Esophagus muscularis mucosa (tissue), 4 donors: ENCODE data around the gene UBAP2L. TPM values are rescaled to one million over a fixed set of nuclear protein-coding genes. Genes with fewer than 3 reads are reported as not detected.

Experiments
- DNase-seq: peaks from one replicate; pipeline ENCODE4 v3.0.0-alpha.2; 2017; ENCODE audit errors: extremely low spot score
- H3K27ac ChIP-seq, 4 donors: fragments of 200-600 bp; sonication (generic); replicated peaks in 1 of 4; 1 replicate in 3 of 4; 2 replicates in 1 of 4; pipeline ENCODE4 v1.5.1; 2016 to 2019; ENCODE audit warnings: mild to moderate bottlenecking in 1 of 4
- H3K27me3 ChIP-seq, 4 donors: fragments of 200-600 bp; sonication (generic); one replicate each; pipeline versions ENCODE4 v1.5.1 to v1.6.0; 2016 to 2019
- H3K36me3 ChIP-seq, 4 donors: fragments of 200-600 bp; sonication (generic); one replicate each; pipeline ENCODE4 v1.5.1; 2016 to 2019
- H3K4me1 ChIP-seq, 4 donors: fragments of 200-600 bp; sonication (generic); one replicate each; pipeline ENCODE4 v1.5.1; 2016 to 2019
- H3K4me3 ChIP-seq, 4 donors: fragments of 200-600 bp; sonication (generic); 1 replicate in 2 of 4; 2 replicates in 2 of 4; pipeline ENCODE4 v1.5.1; 2016 to 2019; ENCODE audit warnings: mild to moderate bottlenecking in 4 of 4, moderate library complexity in 1 of 4
- H3K9me3 ChIP-seq, 4 donors: fragments of 200-600 bp; sonication (generic); 1 replicate in 3 of 4; 2 replicates in 1 of 4; pipeline ENCODE4 v1.5.1; 2016 to 2019
- EP300 ChIP-seq: sonication (generic); formaldehyde crosslinking; IDR thresholded peaks from one replicate; pipeline ENCODE4 v1.6.1; 2017; ENCODE audit warnings: antibody characterized with exemption
- POLR2A ChIP-seq: fragments of 450-650 bp; IDR thresholded peaks from one replicate; pipeline ENCODE4 v1.6.1; 2017; ENCODE audit warnings: antibody characterized with exemption, moderate library complexity, mild to moderate bottlenecking, low read depth
- POLR2AphosphoS5 ChIP-seq, 2 donors: sonication (generic); formaldehyde crosslinking; IDR thresholded peaks; one replicate each; pipeline ENCODE4 v1.6.1; 2017; ENCODE audit warnings: antibody characterized with exemption in 2 of 2
- WGBS: methylation state at CpG from one replicate; pipeline ENCODE4 v1.1.5; 2018; 5-methylcytosine and 5-hydroxymethylcytosine counted together
- intact Hi-C: fragments of 100-400 bp; cut with DNase I; formaldehyde crosslinking; loops from one replicate; pipeline ENCODE4 v1.15.1; 2023
- total RNA-seq, 4 donors: library from RNA; depleted of rRNA; stranded (reverse); fragments of >200 nt; gene quantifications; one replicate each; pipeline versions ENCODE4 v1.1.0 to v1.2.1, GENCODE V29; 2016
- TF ChIP-seq, protein P1 (sequence below), 3 experiments: fragments of 200-600 bp in 2 of 3; fragments of 450-650 bp in 1 of 3; sonication (generic) in 2 of 3; IDR thresholded peaks; one replicate each; pipeline ENCODE4 v1.5.1; 2017 to 2019; ENCODE audit warnings: antibody characterized with exemption in 3 of 3, mild to moderate bottlenecking in 2 of 3, moderate library complexity in 1 of 3

Gene UBAP2L
- total RNA-seq, 4 donors from 2014 or later = 53.6 to 79.7 (median 63.4) TPM

DNA sequence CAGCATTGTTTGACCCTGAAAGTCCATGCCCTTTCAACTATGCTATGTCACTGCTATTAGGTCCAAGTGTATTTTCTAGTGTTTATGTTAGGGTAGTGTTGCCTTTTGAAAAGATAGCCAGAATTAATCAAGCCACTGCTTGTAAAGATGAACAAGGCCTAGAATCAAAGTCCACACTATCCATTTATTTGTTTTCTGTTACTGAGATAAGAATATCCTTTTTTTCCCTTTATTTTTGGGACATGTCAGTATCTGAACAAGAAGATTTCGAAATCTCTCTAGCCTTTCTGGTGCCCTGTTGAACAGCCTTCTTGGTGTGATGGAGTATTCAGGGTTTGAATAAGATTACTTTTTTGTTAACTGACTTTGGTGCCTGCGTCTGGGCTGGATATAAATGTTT is 16.7 kb downstream of the UBAP2L start:
- Histone ChIP-seq H3K4me1 (peaks cover 0 to 8% (median 0%) of the 10 kb centered on the region in 4 donors), H3K27me3 (no peaks in the 10 kb centered on the region), H3K36me3 (peaks cover 63 to 100% (median 95%) of the 10 kb centered on the region in 4 donors), H3K27ac (no peak overlapping the region), H3K4me3 (no peak overlapping the region), H3K9me3 (no peaks in the 10 kb centered on the region)
- DNase-seq = no peak
- intact Hi-C loops = no loop called here
- TF ChIP-seq EP300 = no peak
- 94% methylated on average over 2 of the region's 2 CpGs for WGBS

DNA sequence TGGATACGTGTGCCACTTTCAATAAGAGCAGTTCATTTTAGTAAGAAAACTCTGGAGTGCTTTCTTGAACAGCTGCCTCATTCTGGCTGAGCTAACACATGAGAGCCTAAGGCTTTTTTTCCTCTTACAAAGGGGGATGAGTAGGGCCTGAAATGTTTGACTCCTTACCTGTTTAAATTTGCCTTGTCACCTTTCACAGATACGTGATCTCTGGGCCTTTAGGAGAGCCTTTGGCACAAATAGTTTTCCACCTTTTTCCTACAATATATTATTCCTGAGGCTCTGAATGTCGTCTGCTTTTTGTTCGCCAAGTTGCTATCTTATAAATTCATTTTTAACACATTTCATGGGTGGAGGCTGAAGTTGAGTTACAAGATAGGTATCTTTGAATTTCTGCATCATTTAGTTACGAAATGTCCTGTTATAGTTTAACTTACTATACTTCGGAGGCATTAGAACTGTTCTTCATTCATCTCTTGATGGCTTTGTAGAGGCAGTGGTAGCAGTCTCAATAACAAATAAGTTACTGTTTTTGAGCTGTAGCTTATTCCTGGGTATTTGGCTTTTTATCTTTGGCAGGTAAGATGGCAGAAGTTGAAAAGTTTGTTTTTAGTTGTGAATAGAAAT is 17.2 kb downstream of the UBAP2L start:
- Histone ChIP-seq H3K27me3 (no peaks in the 10 kb centered on the region), H3K27ac (no peak overlapping the region), H3K4me1 (peaks cover 0 to 8% (median 0%) of the 10 kb centered on the region in 4 donors), H3K36me3 (peaks cover 60 to 100% (median 95%) of the 10 kb centered on the region in 4 donors), H3K9me3 (no peaks in the 10 kb centered on the region), H3K4me3 (no peak overlapping the region)
- intact Hi-C loops = no loop called here
- TF ChIP-seq, protein P1, sequence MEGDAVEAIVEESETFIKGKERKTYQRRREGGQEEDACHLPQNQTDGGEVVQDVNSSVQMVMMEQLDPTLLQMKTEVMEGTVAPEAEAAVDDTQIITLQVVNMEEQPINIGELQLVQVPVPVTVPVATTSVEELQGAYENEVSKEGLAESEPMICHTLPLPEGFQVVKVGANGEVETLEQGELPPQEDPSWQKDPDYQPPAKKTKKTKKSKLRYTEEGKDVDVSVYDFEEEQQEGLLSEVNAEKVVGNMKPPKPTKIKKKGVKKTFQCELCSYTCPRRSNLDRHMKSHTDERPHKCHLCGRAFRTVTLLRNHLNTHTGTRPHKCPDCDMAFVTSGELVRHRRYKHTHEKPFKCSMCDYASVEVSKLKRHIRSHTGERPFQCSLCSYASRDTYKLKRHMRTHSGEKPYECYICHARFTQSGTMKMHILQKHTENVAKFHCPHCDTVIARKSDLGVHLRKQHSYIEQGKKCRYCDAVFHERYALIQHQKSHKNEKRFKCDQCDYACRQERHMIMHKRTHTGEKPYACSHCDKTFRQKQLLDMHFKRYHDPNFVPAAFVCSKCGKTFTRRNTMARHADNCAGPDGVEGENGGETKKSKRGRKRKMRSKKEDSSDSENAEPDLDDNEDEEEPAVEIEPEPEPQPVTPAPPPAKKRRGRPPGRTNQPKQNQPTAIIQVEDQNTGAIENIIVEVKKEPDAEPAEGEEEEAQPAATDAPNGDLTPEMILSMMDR (IDR thresholded peaks at IDR 0.05) = no peak
- no peak for TF ChIP-seq EP300
- TF ChIP-seq POLR2A = no peak
- TF ChIP-seq POLR2AphosphoS5 (IDR thresholded peaks at IDR 0.05) = no peak
- WGBS = 92% methylated on average over 6 of the region's 6 CpGs
- DNase-seq = no peak

- no peak for DNase-seq
- TF ChIP-seq POLR2AphosphoS5 (IDR thresholded peaks at IDR 0.05) (no peak), POLR2A (no peak), EP300 (no peak)
- TF ChIP-seq, protein P1 (IDR thresholded peaks at IDR 0.05) = no peak
- Histone ChIP-seq H3K4me1 (peaks cover 0 to 8% (median 0%) of the 10 kb centered on the region in 4 donors), H3K9me3 (no peaks in the 10 kb centered on the region), H3K27ac (no peak overlapping the region), H3K27me3 (no peaks in the 10 kb centered on the region), H3K4me3 (no peak overlapping the region), H3K36me3 (peaks cover 61 to 100% (median 96%) of the 10 kb centered on the region in 4 donors)
- intact Hi-C loops = no loop called here
- 90% methylated on average over 3 of the region's 3 CpGs for WGBS
Observed at GRCh38 chr1:154239491-154239890, 18.7 kb downstream of the UBAP2L start.

GRCh38 chr1:154240294-154240833 is 19.6 kb downstream of the UBAP2L start:
- peaks cover 0 to 8% (median 0%) of the 10 kb centered on the region in 4 donors for H3K4me1 ChIP-seq
- no peaks in the 10 kb centered on the region for H3K27me3 ChIP-seq
- no peak for DNase-seq
- no peak overlapping the region for H3K27ac ChIP-seq
- WGBS = 89% methylated on average over 3 of the region's 3 CpGs
- H3K36me3 ChIP-seq = peaks cover 61 to 100% (median 96%) of the 10 kb centered on the region in 4 donors
- intact Hi-C loops = no loop called here
- TF ChIP-seq, protein P1 (IDR thresholded peaks at IDR 0.05) = no peak
- no peak for TF ChIP-seq POLR2AphosphoS5 (IDR thresholded peaks at IDR 0.05)
- no peak for TF ChIP-seq POLR2A
- TF ChIP-seq EP300 = no peak
- H3K4me3 ChIP-seq = no peak overlapping the region
- no peaks in the 10 kb centered on the region for H3K9me3 ChIP-seq

GRCh38 chr1:154241703-154242351 is 21.1 kb downstream of the UBAP2L start:
- no peak for TF ChIP-seq POLR2AphosphoS5 (IDR thresholded peaks at IDR 0.05)
- no peak for TF ChIP-seq POLR2A
- TF ChIP-seq EP300 = no peak
- TF ChIP-seq, protein P1 (IDR thresholded peaks at IDR 0.05) = no peak
- no peaks in the 10 kb centered on the region for H3K9me3 ChIP-seq
- peaks cover 0 to 8% (median 0%) of the 10 kb centered on the region in 4 donors for H3K4me1 ChIP-seq
- peaks cover 62 to 100% (median 96%) of the 10 kb centered on the region in 4 donors for H3K36me3 ChIP-seq
- intact Hi-C loops = no loop called here
- no peak overlapping the region for H3K4me3 ChIP-seq
- no peak overlapping the region for H3K27ac ChIP-seq
- 93% methylated on average over 3 of the region's 3 CpGs for WGBS
- no peak for DNase-seq
- no peaks in the 10 kb centered on the region for H3K27me3 ChIP-seq
